ENCODE measurements around the gene TBC1D13. TPM values are rescaled to one million over a fixed set of nuclear protein-coding genes. Genes with fewer than 3 reads are reported as not detected.
A peak's percentile ranks its signal among the peaks of the same experiment; 100 is the strongest.
"Not testable (repeated sequence)": the region's sequence is repeated elsewhere in the genome, so short reads cannot be mapped to it uniquely, and the experiment has no call there.

TBC1D13 gene
- total RNA-seq, 1 donor from 2014 or later: 20.5 TPM

- H3K4me1 Mint-ChIP-seq (ENCODE audit: low read depth): peaks cover 13% of the 10 kb centered on the region
- no peaks in the 10 kb centered on the region for H3K27me3 Mint-ChIP-seq (ENCODE audit: low read depth)
- no peaks in the 10 kb centered on the region for H3K36me3 Mint-ChIP-seq (ENCODE audit: low read depth)
- intact Hi-C loops (cut with micrococcal nuclease): loop anchor here (1.0 to 5.0 kb wide), 3 partner anchors 16 to 56 kb away; partner anchors contain the start of genes SPOUT1, TBC1D13 and ZDHHC12
- peak overlapping the region; percentile 97 for H3K4me3 Mint-ChIP-seq (ENCODE audit: low read depth)
- H3K27ac Mint-ChIP-seq: peak overlapping the region; percentile 92
- peaks cover 4% of the 10 kb centered on the region for H3K9me3 Mint-ChIP-seq
- no peak for DNase-seq (ENCODE audit: low spot score)
These were observed 15.8 kb upstream of the TBC1D13 start for GRCh38 chr9:128771094-128771721.

- Mint-ChIP-seq H3K27ac (peak within 1 kb of the TSS; percentile 92), H3K4me3 (ENCODE audit: low read depth) (peak within 1 kb of the TSS; percentile 97), H3K9me3 (peaks cover 4% of the 10 kb centered on the region), H3K27me3 (ENCODE audit: low read depth) (no peaks in the 10 kb centered on the region), H3K36me3 (ENCODE audit: low read depth) (no peaks in the 10 kb centered on the region), H3K4me1 (ENCODE audit: low read depth) (peaks cover 13% of the 10 kb centered on the region)
- intact Hi-C loops (cut with micrococcal nuclease): loop anchor here (1.0 to 5.0 kb wide), 3 partner anchors 15 to 55 kb away; partner anchors contain the start of genes SPOUT1, TBC1D13 and ZDHHC12
- peak; percentile 89 for DNase-seq (ENCODE audit: low spot score)
These were observed 15.1 kb upstream of the TBC1D13 start, which contains the start of gene ZER1 for GRCh38 chr9:128771745-128772519. Gene ZER1, minus strand, starts transcription at chr9:128771927. Its CDS starts 16,362 bp downstream, at chr9:128755565.

- intact Hi-C loops (cut with micrococcal nuclease): loop anchor here (5.0 kb wide), 1 partner anchor 54 kb away; the partner anchor contains the start of gene SPOUT1
- peak overlapping the region; percentile 12 for H3K27ac Mint-ChIP-seq
- DNase-seq (ENCODE audit: low spot score): no peak
- H3K36me3 Mint-ChIP-seq (ENCODE audit: low read depth): no peaks in the 10 kb centered on the region
- H3K27me3 Mint-ChIP-seq (ENCODE audit: low read depth): no peaks in the 10 kb centered on the region
- peaks cover 13% of the 10 kb centered on the region for H3K4me1 Mint-ChIP-seq (ENCODE audit: low read depth)
- H3K9me3 Mint-ChIP-seq: peaks cover 4% of the 10 kb centered on the region
- H3K4me3 Mint-ChIP-seq (ENCODE audit: low read depth): peak overlapping the region; percentile 26
These were observed 14.0 kb upstream of the TBC1D13 start for GRCh38 chr9:128773049-128773448.

GRCh38 chr9:128774804-128775203 lies 12.2 kb upstream of the TBC1D13 start:
- no peak for DNase-seq (ENCODE audit: low spot score)
- H3K27me3 Mint-ChIP-seq (ENCODE audit: low read depth): no peaks in the 10 kb centered on the region

GRCh38 chr9:128780093-128780492 lies 7.0 kb upstream of the TBC1D13 start:
- H3K9me3 Mint-ChIP-seq; intact Hi-C loops (cut with micrococcal nuclease); DNase-seq (ENCODE audit: low spot score); H3K27me3 Mint-ChIP-seq (ENCODE audit: low read depth); H3K27ac Mint-ChIP-seq; H3K4me3 Mint-ChIP-seq (ENCODE audit: low read depth); H3K36me3 Mint-ChIP-seq (ENCODE audit: low read depth): not testable (repeated sequence)
- H3K4me1 Mint-ChIP-seq (ENCODE audit: low read depth): peaks cover 12% of the 10 kb centered on the region

More at GRCh38 chr9:128774804-128775203, 12.2 kb upstream of the TBC1D13 start:
- intact Hi-C loops (cut with micrococcal nuclease): loop anchor here (5.0 kb wide), 1 partner anchor 52 kb away; the partner anchor contains the start of gene SPOUT1
- no peaks in the 10 kb centered on the region for H3K36me3 Mint-ChIP-seq (ENCODE audit: low read depth)
- no peak overlapping the region for H3K27ac Mint-ChIP-seq
- H3K4me1 Mint-ChIP-seq (ENCODE audit: low read depth): peaks cover 11% of the 10 kb centered on the region
- no peak overlapping the region for H3K4me3 Mint-ChIP-seq (ENCODE audit: low read depth)
- peaks cover 4% of the 10 kb centered on the region for H3K9me3 Mint-ChIP-seq

- H3K4me3 Mint-ChIP-seq (ENCODE audit: low read depth): no peak overlapping the region
- intact Hi-C loops (cut with micrococcal nuclease): no loop called here
- H3K9me3 Mint-ChIP-seq: peaks cover 5% of the 10 kb centered on the region
- H3K4me1 Mint-ChIP-seq (ENCODE audit: low read depth): peaks cover 12% of the 10 kb centered on the region
- peak overlapping the region; percentile 7 for H3K27ac Mint-ChIP-seq
- no peaks in the 10 kb centered on the region for H3K27me3 Mint-ChIP-seq (ENCODE audit: low read depth)
- DNase-seq (ENCODE audit: low spot score): no peak
- no peaks in the 10 kb centered on the region for H3K36me3 Mint-ChIP-seq (ENCODE audit: low read depth)
These were observed 5.6 kb upstream of the TBC1D13 start for GRCh38 chr9:128781187-128782070.

DNA sequence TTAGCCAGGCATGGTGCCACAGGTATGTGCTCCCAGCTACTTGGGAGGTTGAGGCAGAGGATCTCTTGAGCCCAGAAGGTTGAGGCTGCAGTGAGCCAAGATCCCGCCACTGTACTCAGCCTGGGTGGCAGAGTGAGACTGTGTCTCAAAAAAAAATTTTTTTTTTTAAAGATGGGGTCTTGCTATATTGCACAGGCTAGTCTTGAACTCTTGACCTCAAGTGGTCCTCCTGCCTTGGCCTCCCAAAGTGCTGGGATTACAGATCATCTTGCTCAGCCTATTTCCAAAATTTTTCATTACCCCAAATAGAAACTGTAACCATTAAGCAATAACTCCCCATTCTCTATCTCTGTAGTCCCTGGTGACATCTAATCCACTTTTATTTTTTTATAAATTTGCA lies 4.4 kb upstream of the TBC1D13 start:
- no peak overlapping the region for H3K27ac Mint-ChIP-seq
- peaks cover 13% of the 10 kb centered on the region for H3K4me1 Mint-ChIP-seq (ENCODE audit: low read depth)
- no peaks in the 10 kb centered on the region for H3K27me3 Mint-ChIP-seq (ENCODE audit: low read depth)
- no peak for DNase-seq (ENCODE audit: low spot score)
- peaks cover 5% of the 10 kb centered on the region for H3K9me3 Mint-ChIP-seq
- no peak overlapping the region for H3K4me3 Mint-ChIP-seq (ENCODE audit: low read depth)
- intact Hi-C loops (cut with micrococcal nuclease): no loop called here
- no peaks in the 10 kb centered on the region for H3K36me3 Mint-ChIP-seq (ENCODE audit: low read depth)

DNA sequence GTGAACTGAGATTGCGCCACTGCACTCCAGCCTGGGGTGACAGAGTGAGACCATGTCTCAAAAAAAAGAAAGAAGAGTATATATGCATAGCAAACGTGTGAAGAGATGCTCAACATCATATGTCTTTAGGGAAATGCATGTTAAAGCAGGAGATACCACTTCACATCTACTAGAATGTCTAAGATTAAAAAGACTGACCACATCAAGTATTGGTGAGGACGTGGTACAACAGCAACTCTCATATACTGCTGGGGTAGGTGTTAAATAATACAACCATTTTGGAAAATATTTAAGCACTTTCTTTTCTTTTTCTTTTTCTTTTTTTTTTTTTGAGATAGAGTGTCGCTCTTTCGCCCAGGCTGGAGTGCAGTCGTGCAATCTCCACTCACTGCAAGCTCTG lies 1.6 kb upstream of the TBC1D13 start:
- Mint-ChIP-seq H3K4me3 (ENCODE audit: low read depth) (no peak overlapping the region), H3K36me3 (ENCODE audit: low read depth) (peaks cover under 1% of the 10 kb centered on the region), H3K4me1 (ENCODE audit: low read depth) (peaks cover 24% of the 10 kb centered on the region), H3K27ac (no peak overlapping the region), H3K9me3 (peaks cover 5% of the 10 kb centered on the region), H3K27me3 (ENCODE audit: low read depth) (no peaks in the 10 kb centered on the region)
- intact Hi-C loops (cut with micrococcal nuclease): no loop called here
- no peak for DNase-seq (ENCODE audit: low spot score)

DNA sequence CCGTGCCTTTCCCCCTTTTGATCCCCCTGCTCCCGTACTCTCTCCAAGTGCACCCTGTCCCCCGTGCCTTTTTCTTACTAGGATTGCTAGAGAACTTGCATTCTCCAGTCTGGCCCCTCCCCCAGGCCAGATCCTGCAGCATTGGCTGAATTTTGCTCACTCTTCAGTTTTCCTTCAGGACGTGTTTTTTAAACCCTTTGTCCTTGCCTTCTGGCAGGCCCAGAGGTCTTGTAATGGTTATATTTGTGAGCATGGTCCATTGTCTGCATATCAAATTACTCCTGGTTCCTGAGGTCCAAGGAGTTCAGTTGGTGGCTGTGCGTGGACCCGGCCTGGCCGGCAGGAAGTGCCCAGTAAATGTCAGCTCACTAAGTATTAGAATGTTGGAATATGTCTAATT lies 606 bp downstream of the TBC1D13 start:
- H3K36me3 Mint-ChIP-seq (ENCODE audit: low read depth): peaks cover 14% of the 10 kb centered on the region
- intact Hi-C loops (cut with micrococcal nuclease): loop anchor here (1.0 kb wide), 3 partner anchors 16 to 95 kb away; partner anchors contain the start of genes LRRC8A, ZDHHC12 and ZER1
- H3K4me1 Mint-ChIP-seq (ENCODE audit: low read depth): peaks cover 20% of the 10 kb centered on the region
- no peak for DNase-seq (ENCODE audit: low spot score)
- peak overlapping the region; percentile 90 for H3K27ac Mint-ChIP-seq
- no peaks in the 10 kb centered on the region for H3K9me3 Mint-ChIP-seq
- peak overlapping the region; percentile 96 for H3K4me3 Mint-ChIP-seq (ENCODE audit: low read depth)
- H3K27me3 Mint-ChIP-seq (ENCODE audit: low read depth): no peaks in the 10 kb centered on the region

DNA sequence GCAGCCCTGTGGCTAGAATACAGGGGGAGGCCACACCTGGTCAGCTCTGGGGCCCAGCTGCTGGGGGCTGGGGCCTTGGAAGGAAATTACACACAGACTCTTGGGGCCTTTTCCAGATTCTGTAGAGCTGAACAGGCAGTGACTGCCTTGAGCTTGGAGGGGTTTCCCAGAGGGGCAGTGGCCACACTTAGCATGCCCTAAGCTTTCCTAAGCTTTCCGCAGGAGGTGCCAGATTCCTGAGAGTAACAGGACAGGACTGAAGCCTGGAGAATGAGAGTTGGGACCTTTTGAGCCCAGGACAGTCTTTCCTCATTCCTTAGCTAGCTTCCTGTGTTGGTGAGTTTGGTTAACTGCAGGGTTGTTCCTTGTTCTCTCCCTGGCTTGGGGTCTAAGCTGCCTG lies 1.4 kb downstream of the TBC1D13 start:
- Mint-ChIP-seq H3K27me3 (ENCODE audit: low read depth) (no peaks in the 10 kb centered on the region), H3K4me1 (ENCODE audit: low read depth) (peaks cover 16% of the 10 kb centered on the region), H3K4me3 (ENCODE audit: low read depth) (peak overlapping the region; percentile 96), H3K9me3 (no peaks in the 10 kb centered on the region), H3K27ac (peak overlapping the region; percentile 90), H3K36me3 (ENCODE audit: low read depth) (peaks cover 21% of the 10 kb centered on the region)
- no peak for DNase-seq (ENCODE audit: low spot score)
- intact Hi-C loops (cut with micrococcal nuclease): no loop called here

DNA sequence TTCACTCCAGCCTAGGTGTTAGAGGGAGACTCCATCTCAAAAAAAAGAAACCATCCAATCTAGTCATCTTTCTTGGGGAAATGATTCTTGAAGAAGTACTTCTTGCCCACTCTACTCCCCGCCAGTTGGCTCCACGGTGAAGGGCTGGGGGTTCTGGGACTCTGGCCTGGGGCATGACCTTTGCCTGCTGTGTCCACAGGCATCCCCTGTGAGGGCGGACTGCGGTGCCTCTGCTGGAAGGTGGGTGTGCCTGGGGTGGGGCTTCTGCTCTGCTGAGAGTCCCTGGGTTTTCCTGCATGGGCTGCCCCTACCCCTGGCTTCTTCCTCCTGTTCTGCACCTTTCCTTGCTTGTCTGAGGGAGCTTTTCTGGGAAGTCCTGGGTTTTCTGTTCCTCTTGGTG lies 3.5 kb downstream of the TBC1D13 start:
- no peak for DNase-seq (ENCODE audit: low spot score)
- intact Hi-C loops (cut with micrococcal nuclease): no loop called here
- H3K4me3 Mint-ChIP-seq (ENCODE audit: low read depth): no peak overlapping the region
- H3K9me3 Mint-ChIP-seq: no peaks in the 10 kb centered on the region
- H3K36me3 Mint-ChIP-seq (ENCODE audit: low read depth): peaks cover 26% of the 10 kb centered on the region
- H3K27ac Mint-ChIP-seq: no peak overlapping the region
- H3K4me1 Mint-ChIP-seq (ENCODE audit: low read depth): peaks cover 15% of the 10 kb centered on the region
- no peaks in the 10 kb centered on the region for H3K27me3 Mint-ChIP-seq (ENCODE audit: low read depth)

DNA sequence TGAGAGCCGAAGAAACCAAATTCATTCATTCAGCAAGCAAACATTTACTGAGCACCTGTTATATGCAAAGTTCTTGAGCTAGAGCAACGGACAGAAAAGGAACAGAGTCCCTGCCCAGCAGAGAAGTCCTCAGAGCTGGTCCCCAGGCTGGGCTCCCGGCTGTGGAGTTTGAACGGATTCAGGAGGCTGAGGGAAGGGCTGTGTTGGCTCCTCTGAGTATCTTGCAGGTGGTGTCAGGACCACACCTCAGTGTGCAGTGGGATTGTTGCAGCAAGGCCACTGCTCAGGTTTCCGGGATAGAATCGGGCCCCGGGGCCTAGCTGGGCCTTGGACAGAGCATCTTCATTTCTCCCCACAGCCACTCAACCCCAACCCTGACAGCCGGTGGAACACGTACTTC lies 5.1 kb downstream of the TBC1D13 start:
- H3K9me3 Mint-ChIP-seq: no peaks in the 10 kb centered on the region
- intact Hi-C loops (cut with micrococcal nuclease): no loop called here
- H3K27ac Mint-ChIP-seq: no peak overlapping the region
- peaks cover 15% of the 10 kb centered on the region for H3K4me1 Mint-ChIP-seq (ENCODE audit: low read depth)
- no peak for DNase-seq (ENCODE audit: low spot score)
- H3K4me3 Mint-ChIP-seq (ENCODE audit: low read depth): no peak overlapping the region
- no peaks in the 10 kb centered on the region for H3K27me3 Mint-ChIP-seq (ENCODE audit: low read depth)
- peaks cover 26% of the 10 kb centered on the region for H3K36me3 Mint-ChIP-seq (ENCODE audit: low read depth)
